ENCODE results near the gene B3GNT3.

DNA sequence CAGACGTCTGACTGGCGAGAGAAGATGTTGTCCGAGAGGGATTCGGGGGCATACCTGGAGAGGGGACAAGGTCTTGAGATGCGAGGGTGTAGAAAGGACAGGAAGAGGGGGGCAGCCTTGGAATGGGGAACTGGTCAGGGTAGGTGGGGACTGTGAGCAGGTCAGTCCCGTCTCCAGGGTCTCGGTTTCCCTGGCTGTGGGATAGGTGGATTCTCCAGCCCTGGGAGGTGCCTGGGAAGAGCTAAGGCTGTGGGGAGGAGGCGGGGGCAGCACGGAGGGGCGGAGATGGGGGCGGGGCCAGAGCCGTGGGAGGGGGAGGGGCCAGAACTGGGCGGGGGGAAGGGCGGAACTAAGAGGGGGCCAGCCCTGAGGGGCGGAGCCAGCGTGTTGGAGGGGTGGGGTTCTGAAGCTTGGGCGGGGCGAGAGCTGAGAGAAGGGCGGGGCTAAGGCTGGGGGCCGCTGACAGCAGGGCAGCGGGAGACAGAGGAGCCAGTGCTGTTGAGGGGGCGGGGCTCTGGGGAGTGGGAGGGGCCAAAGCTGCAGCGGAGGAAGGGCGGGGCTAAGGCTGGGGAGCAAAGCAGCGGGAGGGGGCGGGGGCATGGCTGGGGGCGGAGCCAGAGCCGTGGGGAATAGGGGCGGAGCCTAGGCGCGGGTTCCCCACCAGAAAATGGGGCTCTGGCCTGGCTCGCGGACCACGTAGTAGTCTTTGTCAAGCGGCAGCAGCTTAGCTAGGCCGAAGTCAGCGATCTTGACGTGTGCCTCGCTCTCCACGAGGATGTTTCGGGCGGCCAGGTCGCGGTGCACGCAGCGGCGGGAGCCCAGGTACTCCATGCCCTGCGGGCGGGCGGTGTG lies 35.9 kb downstream of the B3GNT3 start:
- no peak for TF ChIP-seq CTCF (IDR thresholded peaks at IDR 0.05)
- no peak for TF ChIP-seq POLR2A (IDR thresholded peaks at IDR 0.05)

Measured in thyroid gland (tissue), 4 donors.